Gastroesophageal sphincter (tissue), 4 donors: ENCODE data around the gene EDAR. TPM values are rescaled to one million over a fixed set of nuclear protein-coding genes. Genes with fewer than 3 reads are reported as not detected.

ENCODE experiments used
- ATAC-seq: fragments of 150-250 bp; one replicate; pipeline ENCODE4 v1.9.1; 2016; ENCODE audit warnings: mild to moderate bottlenecking, moderate library complexity
- H3K27ac ChIP-seq, 4 donors: fragments of 200-600 bp; sonication (generic) in 3 of 4; 1 replicate in 3 of 4; 2 replicates in 1 of 4; pipeline ENCODE4 v1.5.1; 2016 to 2019
- H3K27me3 ChIP-seq: fragments of 200-600 bp; sonication (generic); one replicate; pipeline ENCODE4 v1.5.1; 2019
- H3K36me3 ChIP-seq, 2 donors: fragments of 200-600 bp; sonication (generic); one replicate each; pipeline ENCODE4 v1.5.1; 2019; ENCODE audit warnings: control low read depth in 1 of 2
- H3K4me1 ChIP-seq, 3 donors: fragments of 200-600 bp; sonication (generic); 1 replicate in 2 of 3; 2 replicates in 1 of 3; pipeline ENCODE4 v1.5.1; 2016 to 2019; ENCODE audit warnings: control low read depth in 2 of 3
- H3K4me3 ChIP-seq, 2 donors: fragments of 200-600 bp; sonication (generic); one replicate each; pipeline ENCODE4 v1.5.1; 2019; ENCODE audit warnings: mild to moderate bottlenecking in 1 of 2, moderate library complexity in 1 of 2
- H3K9me3 ChIP-seq, 3 donors: fragments of 200-600 bp; sonication (generic); one replicate each; pipeline ENCODE4 v1.5.1; 2017 to 2019; ENCODE audit warnings: control low read depth in 2 of 3
- EP300 ChIP-seq: sonication (generic); formaldehyde crosslinking; IDR thresholded peaks from one replicate; pipeline ENCODE4 v1.6.1; 2017; ENCODE audit warnings: antibody characterized with exemption, mild to moderate bottlenecking
- POLR2A ChIP-seq, 2 donors: fragments of 450-650 bp; IDR thresholded peaks; one replicate each; pipeline ENCODE4 v1.6.1; 2017; ENCODE audit warnings: antibody characterized with exemption in 2 of 2, mild to moderate bottlenecking in 2 of 2, moderate library complexity in 1 of 2
- POLR2AphosphoS5 ChIP-seq: sonication (generic); formaldehyde crosslinking; IDR thresholded peaks from one replicate; pipeline ENCODE4 v1.6.1; 2017; ENCODE audit warnings: antibody characterized with exemption
- WGBS, 2 donors: methylation state at CpG; one replicate each; pipeline ENCODE4 v1.1.5; 2018; ENCODE audit warnings: low coverage in 1 of 2; 5-methylcytosine and 5-hydroxymethylcytosine counted together
- total RNA-seq, 4 donors: library from RNA; depleted of rRNA; stranded (reverse); fragments of >200 nt; gene quantifications; one replicate each; pipeline ENCODE4 v1.1.0, GENCODE V29; 2016
- TF ChIP-seq, protein P1 (sequence below), 4 experiments: fragments of 200-600 bp in 2 of 4; fragments of 450-650 bp in 2 of 4; sonication (generic) in 1 of 4; IDR thresholded peaks; one replicate each; pipeline ENCODE4 v1.5.1; 2017 to 2019; ENCODE audit warnings: antibody characterized with exemption in 4 of 4, mild to moderate bottlenecking in 2 of 4, moderate library complexity in 2 of 4

EDAR gene
- total RNA-seq, 4 donors from 2014 or later, result 0.92 TPM; not detected in 3

DNA sequence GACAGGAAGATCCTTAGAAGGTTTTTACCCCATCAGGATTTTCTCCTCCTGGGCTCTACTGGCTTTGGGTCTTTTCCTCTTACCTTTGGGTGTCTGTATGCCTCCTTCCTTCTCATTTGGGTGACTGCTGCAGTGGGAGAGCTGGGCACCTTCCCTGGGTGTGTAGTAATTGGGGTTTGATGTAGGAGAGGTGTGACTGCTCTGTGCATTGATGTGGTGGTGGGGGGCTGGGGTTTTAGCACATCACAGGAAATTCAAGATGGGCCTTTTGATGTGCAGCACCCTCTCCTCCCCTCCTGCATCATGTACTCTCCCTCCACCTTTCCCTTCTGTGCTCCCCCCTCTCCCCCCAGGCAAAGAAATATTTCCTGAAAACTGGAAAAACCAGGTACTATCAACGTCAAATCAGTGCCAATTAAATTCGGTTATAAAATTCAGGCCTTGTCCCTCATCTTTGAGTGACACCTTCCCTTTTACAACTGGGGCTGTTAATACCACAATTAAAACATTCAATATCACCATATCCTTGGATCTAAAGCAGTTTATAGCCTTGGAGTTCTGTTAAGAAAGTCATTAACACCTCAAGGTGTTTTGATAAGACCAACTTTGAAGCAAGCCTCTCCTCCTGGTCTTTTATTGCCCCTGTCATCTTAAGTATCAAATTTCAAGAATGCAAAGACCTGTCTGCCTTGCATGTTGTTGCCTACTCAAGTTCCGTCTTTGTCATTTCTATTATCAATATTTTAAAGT is 23.3 kb downstream of the EDAR start:
- no peak for ATAC-seq
- Histone ChIP-seq H3K9me3 (no peaks in the 10 kb centered on the region), H3K4me1 (no peaks in the 10 kb centered on the region), H3K36me3 (no peaks in the 10 kb centered on the region), H3K27me3 (no peaks in the 10 kb centered on the region), H3K27ac (no peak overlapping the region), H3K4me3 (no peak overlapping the region)
- no peak for TF ChIP-seq POLR2AphosphoS5
- no peak for TF ChIP-seq POLR2A (IDR thresholded peaks at IDR 0.05)
- TF ChIP-seq EP300, result no peak
- TF ChIP-seq, protein P1, sequence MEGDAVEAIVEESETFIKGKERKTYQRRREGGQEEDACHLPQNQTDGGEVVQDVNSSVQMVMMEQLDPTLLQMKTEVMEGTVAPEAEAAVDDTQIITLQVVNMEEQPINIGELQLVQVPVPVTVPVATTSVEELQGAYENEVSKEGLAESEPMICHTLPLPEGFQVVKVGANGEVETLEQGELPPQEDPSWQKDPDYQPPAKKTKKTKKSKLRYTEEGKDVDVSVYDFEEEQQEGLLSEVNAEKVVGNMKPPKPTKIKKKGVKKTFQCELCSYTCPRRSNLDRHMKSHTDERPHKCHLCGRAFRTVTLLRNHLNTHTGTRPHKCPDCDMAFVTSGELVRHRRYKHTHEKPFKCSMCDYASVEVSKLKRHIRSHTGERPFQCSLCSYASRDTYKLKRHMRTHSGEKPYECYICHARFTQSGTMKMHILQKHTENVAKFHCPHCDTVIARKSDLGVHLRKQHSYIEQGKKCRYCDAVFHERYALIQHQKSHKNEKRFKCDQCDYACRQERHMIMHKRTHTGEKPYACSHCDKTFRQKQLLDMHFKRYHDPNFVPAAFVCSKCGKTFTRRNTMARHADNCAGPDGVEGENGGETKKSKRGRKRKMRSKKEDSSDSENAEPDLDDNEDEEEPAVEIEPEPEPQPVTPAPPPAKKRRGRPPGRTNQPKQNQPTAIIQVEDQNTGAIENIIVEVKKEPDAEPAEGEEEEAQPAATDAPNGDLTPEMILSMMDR (IDR thresholded peaks at IDR 0.05), result no peak
- 74 to 100% methylated on average over 1 to 3 of the region's 3 CpGs for WGBS, 2 donors

DNA sequence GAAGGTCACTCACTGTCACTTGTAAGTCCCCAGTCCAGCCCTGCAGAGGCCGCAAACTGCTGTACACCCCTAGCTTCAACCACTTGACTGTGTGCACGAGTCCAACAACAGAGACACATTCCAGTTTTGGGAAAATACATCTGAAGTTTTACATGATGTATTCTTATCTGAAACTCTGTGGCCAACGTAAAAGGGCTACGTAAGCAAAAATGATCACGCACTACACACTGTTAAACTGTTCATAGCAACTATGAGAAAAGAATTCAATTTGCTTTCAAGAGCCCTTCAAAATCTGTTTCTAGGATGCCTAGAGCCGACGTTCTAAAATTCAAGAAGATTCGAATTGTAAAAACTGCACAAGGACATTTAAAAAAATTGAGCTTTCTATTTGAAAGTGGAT is 26.0 kb downstream of the EDAR start:
- Histone ChIP-seq H3K27ac (no peak overlapping the region), H3K27me3 (no peaks in the 10 kb centered on the region), H3K9me3 (no peaks in the 10 kb centered on the region), H3K36me3 (no peaks in the 10 kb centered on the region), H3K4me3 (no peak overlapping the region), H3K4me1 (peaks cover 0 to under 1% (median 0%) of the 10 kb centered on the region in 3 donors)
- no peak for ATAC-seq
- 89 to 94% methylated on average over 3 to 7 of the region's 8 CpGs for WGBS, 2 donors
- TF ChIP-seq POLR2AphosphoS5 (no peak), POLR2A (IDR thresholded peaks at IDR 0.05) (no peak), EP300 (no peak)
- TF ChIP-seq, protein P1 (IDR thresholded peaks at IDR 0.05), result no peak

DNA sequence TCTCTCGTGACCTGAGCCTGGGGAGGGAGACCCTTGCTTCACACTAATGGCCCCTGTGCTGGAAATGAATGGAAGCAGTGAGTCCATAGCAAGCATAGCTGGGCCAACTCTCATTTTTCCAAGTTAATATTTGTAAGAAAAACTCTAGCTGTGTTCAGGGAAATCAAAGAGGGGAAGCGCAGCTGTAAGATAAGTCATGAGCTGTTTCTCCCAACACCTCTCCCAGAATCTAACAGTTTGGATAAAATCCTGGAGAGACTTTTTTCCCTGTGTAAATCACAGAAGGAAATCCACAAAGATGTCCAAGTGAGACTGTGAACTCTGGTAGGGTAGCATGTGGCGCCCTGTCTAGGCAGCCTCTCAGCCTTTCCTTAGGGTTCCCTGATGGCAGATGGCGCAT is 27.2 kb downstream of the EDAR start:
- 79 to 89% methylated on average over 2 to 3 of the region's 4 CpGs for WGBS, 2 donors

DNA sequence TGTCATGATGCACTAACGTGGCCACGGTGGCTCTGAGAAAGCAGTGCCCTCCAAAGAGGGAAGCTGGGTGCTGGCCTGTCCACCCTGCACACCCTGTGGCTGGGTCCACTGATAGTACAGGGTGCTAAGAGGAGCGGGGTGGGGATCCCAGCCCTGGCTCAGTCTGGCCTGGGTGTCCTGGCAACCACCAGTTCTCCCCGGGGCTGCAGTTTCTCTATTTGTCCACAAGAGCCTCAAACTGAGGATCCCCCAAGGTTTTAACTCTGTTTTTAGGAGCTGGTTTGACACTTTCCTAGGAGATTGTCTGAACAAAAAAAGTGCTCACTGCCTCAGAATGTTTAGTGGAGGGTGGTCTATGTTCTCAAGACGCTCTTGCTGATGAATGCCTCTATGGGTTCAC is 29.0 kb downstream of the EDAR start:
- H3K27ac ChIP-seq, result no peak overlapping the region
- WGBS, 2 donors, result 69 to 82% methylated on average over 2 of the region's 5 CpGs
- no peak overlapping the region for H3K4me3 ChIP-seq
- no peak for ATAC-seq
- H3K36me3 ChIP-seq, result no peaks in the 10 kb centered on the region
- TF ChIP-seq POLR2AphosphoS5, result no peak
- no peak for TF ChIP-seq POLR2A (IDR thresholded peaks at IDR 0.05)
- H3K9me3 ChIP-seq, result no peaks in the 10 kb centered on the region
- peaks cover 0 to 7% (median 0%) of the 10 kb centered on the region in 3 donors for H3K4me1 ChIP-seq
- H3K27me3 ChIP-seq, result no peaks in the 10 kb centered on the region

More for the DNA sequence above, 27.2 kb downstream of the EDAR start:
- H3K9me3 ChIP-seq, result no peaks in the 10 kb centered on the region
- no peak for ATAC-seq
- H3K27me3 ChIP-seq, result no peaks in the 10 kb centered on the region
- H3K36me3 ChIP-seq, result no peaks in the 10 kb centered on the region
- no peak overlapping the region for H3K4me3 ChIP-seq
- TF ChIP-seq POLR2A (IDR thresholded peaks at IDR 0.05), result no peak
- no peak for TF ChIP-seq EP300
- TF ChIP-seq POLR2AphosphoS5, result no peak
- TF ChIP-seq, protein P1 (IDR thresholded peaks at IDR 0.05), result no peak
- peaks cover 0 to 7% (median 0%) of the 10 kb centered on the region in 3 donors for H3K4me1 ChIP-seq
- H3K27ac ChIP-seq, result no peak overlapping the region

DNA sequence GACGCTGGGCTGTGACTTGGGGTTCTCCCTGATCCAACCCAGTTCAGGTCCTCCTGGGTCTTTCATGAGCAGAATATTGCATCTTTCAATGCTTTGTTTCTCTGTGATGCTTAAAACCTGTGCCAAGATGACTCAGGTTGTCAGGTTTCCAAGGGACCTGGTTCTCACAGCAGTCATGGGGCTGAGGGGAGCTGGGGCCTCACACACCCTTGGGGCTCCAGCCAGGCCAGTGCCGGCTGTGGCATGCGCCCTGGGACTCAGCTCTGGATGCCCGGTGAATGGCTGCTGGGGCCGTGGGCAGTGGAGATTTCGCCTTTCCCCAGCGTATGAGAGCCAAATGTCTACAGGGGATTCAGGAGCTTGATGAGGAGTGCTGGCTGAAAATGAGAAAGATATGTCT is 29.6 kb downstream of the EDAR start:
- TF ChIP-seq POLR2AphosphoS5 (no peak), POLR2A (IDR thresholded peaks at IDR 0.05) (no peak), EP300 (no peak)
- TF ChIP-seq, protein P1 (IDR thresholded peaks at IDR 0.05), result no peak
- Histone ChIP-seq H3K4me3 (no peak overlapping the region), H3K27ac (no peak overlapping the region), H3K4me1 (peaks cover 0 to 7% (median 0%) of the 10 kb centered on the region in 3 donors), H3K9me3 (no peaks in the 10 kb centered on the region), H3K36me3 (no peaks in the 10 kb centered on the region), H3K27me3 (no peaks in the 10 kb centered on the region)
- no peak for ATAC-seq
- 83 to 100% methylated on average over 1 to 2 of the region's 7 CpGs for WGBS, 2 donors
